GM19240 (cell line): ENCODE results near the gene MFAP3L.
"Not testable (repeated sequence)": the region's sequence is repeated elsewhere in the genome, so short reads cannot be mapped to it uniquely, and the experiment has no call there.

ENCODE experiments used
- DNase-seq: peaks from one replicate; pipeline ENCODE4 v3.0.0; 2011; ENCODE audit warnings: low spot score; ENCODE audit not compliant: insufficient read length

MFAP3L gene

DNA sequence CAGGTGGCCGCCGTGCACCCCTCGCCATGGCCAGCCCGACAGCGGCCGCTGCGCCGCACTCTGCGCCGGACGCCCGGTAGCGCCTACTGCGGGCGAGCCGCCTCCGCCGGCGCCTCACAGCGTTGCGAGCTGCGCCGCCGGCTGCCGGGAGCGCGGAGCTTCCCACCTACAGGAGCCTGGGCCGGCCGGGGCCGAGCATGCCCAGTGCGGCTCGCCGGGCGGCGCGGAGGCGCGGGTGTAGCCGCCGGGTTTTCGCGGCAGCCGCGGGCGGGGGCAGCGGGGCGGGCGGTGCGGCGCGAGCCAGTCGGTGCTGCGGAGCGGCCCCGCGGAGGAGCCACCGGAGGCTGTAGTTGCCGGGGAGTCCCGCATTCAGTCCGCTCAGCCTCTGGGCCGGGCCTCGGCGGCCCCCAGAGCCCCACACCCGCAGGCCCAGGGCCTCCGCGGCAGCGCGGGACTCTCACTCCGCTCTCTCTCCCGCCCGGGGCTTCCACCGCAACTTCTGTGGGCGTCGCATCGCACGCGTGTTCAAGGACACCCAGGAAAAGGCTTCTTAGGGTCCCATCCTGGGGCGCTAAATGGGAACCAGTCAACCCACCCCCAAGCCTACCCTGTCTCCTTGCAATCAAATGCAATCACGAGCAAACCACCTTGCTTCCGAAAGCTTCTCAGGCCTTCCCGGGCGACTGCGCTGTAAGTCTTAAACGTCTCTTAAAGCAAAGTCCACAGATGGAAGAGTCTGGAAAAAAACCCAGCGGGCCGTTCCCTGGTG is at the start of gene MFAP3L:
MFAP3L (minus strand) TSS at position 143 of the 769 bp plus-strand sequence. CDS start 20,518 bp downstream, outside the sequence.
- peak; percentile 51 for DNase-seq

DNA sequence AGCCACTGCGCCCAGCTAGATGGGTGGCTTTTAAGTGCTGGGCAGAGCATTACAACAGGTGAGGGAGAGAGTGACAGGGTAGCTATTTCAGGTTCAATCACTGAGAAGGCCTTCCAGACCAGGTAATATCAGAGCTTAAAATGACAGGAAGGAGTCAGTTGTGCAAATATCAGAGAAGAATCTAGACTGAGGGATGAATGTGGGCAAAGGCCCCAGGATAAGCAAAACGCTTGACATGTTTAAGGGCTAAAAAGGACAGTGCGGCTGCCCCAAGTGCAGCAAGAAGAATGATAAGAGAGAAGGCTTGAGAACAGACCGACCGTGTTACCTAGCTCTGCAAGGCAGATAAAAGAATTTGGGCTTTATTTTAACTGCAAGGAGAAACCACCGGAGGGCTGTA is 45.0 kb upstream of the MFAP3L start:
- no peak for DNase-seq

DNA sequence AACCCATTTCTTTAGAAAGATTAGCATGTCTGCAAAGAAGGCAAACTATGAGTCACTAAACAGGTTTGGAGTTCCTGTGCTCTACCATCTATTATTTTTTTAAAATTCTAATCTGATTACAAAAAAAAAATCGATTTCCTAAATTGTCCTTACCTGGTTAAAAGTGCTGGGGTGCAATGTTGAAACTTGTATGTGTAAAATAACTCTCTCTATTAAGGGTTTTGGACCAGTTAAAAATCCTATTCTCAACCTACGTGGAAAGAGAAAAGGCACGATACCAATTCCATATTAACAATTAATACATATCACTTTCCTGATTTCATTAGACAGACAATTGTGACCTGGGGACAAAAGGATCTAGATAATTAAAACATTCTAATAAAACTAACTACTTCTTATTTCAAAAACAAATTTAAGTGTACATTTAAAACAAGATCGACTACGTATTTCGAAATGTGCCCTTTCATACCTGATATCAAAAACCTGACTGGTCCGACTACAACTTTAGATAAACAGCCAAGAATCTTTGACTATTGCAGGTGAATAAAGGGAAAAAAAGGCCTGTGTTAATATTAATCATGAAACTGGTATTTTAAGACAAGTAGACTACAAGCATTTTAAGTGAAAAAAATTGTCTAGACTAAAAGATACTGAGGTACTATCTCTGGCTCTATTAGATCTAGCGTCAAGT is 42.4 kb upstream of the MFAP3L start:
- DNase-seq = no peak

DNA sequence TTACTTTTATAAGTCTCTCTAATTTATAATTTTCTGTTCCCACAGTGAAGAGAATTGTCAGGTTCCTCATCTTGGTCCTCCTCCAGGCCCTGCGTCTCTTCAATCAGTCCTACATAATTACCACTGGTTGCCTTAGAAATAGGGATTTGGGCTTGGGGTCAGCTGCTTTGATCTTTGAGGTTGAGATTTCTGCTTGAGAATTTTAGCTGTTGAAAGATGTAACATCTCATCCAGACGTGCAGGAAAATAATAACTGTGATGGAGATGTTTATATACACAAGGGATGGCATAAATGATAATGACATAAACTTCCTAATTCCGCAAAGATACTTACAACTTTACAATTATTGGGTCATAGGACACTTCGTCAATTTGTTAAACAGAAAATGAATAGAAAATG is 33.2 kb upstream of the MFAP3L start:
- no peak for DNase-seq

DNA sequence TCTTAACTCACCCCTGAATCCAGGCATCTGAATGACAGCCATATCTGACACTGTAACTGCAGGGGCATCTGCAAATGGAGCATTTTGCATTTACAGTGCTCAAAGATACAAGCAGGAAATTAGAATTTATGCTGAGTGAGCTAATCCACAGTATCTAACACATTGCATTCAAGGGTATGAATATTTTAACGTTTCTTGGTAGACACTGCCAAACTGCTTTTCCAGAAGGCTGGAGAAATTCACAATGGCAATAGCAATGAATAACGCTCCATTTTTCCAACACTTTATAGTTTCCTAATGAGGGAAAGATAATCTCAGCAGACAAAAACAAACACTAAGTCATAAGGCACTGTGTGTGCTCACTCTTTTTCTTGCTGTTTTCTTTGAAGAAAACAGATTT is 32.6 kb upstream of the MFAP3L start:
- DNase-seq = no peak

DNA sequence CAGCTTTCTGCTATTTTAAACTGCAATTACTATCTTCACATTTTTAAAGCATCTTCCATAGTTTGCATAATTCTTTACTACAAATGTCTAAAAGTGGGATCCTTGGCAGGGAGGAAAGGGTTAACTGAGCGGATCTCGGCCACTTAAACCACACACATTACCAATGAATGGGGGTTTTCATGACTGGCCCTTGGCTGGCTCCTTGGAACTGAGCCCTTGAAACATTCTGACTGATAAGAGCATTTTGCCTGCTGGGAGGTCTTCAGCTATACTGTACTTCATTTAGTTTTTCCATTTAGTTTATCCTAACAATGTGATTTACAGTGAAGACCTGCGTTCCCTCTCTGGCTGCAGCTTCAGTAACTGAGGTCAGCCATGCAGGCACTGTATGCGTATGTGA is 31.7 kb upstream of the MFAP3L start:
- no peak for DNase-seq

DNA sequence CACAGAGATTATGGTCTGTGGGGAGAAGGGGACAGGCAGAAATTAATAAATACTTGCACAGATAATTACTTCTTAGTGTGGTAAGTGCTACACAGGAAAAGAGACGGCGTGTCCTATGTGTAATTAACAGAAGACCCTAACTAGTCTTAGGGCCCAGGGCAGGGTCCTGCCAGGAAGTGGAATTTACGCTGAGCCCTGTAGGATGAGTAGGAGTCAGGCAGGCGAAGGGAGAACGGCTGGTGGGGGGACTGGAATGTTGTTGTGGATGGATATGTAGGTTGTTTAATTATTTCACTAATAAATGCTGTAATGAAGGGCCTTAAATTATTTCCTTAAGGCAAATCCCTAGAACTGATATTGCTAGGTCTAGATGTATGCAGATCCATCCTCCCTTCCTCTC is 26.7 kb upstream of the MFAP3L start:
- DNase-seq = no peak

DNA sequence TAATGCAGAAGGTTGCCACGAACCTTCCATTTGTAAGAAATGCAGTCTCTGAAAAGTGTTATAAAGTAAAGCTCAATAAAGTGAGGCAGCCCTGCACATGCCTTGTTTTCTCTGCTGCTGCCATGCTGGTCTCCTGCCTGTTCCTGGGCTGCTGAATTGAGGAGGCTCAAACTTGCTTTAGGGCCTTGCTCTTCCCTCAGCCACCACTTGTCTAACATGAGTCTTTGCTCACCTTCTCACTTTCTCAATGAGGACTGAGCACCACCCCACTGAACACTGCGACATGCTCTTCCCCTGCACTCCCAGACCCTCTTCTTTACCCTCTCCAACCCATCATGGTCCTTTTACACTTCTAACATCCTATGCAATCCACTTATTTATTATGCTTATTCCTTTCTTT is 25.2 kb upstream of the MFAP3L start:
- no peak for DNase-seq

DNA sequence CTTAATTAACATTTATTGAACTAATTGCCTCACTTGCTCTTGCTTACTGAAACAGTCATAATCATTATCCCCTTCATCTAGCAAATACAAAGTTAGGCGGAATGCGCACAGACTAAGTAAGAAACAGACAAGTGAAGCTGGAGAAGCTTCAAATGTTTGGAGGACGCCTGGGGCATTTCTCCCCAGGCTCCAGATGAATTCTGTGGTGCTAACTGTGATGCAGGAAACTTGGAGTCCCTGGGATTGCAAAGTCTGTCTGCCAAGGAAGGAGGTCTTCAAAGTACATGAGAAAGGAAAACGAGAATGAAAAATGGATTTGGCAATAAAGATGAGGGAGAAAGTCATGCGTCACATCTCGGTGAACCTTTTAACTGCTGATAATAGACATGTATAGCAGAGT is 23.6 kb upstream of the MFAP3L start:
- no peak for DNase-seq

DNA sequence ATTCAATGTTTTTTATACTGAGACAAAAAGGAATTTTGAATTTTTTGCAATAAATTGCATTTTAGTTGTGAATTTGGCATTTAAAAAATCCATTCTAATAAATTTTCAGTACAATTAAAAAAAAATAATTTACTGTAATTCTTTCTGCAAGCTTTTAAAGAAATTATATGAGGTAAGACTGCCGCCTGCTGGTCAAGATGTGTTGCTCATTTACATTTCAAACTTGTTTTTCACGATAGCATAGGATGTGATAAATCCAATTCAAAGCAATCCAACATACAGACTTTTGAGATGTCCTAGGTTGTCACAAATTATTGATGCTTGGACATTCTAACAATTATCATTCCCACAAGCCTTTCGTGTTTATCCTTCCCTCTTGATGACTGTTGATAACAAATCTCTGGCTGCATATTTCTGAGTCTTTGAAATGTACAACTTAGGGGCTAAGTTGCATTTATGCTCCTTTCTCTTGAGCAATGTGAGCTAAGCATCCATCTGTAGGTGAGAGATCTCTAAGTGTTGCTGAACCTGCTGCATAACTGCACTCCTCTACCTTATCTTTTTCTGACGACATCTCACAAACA is 21.7 kb upstream of the MFAP3L start:
- no peak for DNase-seq

DNA sequence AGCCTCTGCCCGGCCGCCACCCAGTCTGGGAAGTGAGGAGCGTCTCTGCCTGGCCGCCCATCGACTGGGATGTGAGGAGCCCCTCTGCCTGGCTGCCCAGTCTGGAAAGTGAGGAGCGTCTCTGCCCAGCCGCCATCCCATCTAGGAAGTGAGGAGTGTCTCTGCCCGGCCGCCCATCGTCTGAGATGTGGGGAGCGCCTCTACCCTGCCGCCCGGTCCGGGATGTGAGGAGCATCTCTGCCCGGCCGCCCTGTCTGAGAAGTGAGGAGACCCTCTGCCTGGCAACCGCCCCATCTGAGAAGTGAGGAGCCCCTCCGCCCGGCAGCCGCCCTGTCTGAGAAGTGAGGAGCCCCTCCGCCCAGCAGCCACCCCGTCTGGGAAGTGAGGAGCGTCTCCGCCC is 20.0 kb upstream of the MFAP3L start:
- not testable (repeated sequence) for DNase-seq

DNA sequence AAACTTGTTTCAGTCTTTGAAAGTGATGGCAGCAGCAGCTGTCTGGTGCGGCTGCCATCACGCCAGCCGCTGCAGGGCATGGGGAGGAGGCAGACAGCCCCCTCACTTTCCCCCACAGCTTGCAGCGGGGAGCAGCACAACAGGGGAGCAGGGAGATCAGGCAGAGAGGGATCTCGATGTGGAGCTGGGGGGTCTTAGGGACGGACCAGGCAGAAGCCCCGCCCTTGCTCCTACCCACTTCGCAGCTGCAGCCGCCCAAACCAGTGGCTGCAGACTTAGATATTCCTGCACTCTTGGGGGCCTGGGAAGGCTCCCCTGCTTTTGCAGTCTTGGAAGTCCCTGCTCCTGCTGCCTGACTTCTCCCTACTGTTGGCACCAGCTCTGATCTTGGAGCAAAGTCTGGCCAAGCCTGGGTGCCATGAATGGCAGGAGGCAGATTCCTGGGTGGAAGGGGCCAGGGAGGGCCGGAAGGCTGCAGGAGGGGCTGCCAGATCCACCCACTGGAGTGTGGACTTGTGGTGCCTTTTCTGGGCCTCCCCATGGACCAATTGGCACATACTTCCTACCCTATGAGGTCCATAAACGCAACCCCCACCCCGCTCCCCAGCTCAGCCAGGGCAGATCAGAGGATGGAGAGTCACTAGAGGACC is 14.0 kb upstream of the MFAP3L start:
- no peak for DNase-seq

DNA sequence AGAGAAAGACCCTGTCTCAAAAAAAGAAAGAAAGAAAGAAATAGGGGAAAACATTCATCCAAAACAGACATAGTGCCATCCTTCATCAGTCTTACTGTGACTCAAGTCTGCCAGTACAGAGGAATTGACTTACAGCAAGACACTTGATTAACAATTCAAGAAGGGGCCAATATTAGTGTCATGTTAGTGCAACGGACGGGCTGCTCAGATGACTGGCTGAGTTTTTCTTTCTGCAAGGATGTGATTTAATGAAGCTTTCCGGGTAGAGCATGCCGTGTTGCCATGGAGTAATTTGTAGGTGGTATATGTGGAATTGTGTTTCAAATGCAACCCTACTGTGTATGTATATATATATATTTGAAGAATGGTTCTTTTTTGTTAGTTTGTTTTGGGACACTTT is 12.6 kb upstream of the MFAP3L start:
- no peak for DNase-seq

DNA sequence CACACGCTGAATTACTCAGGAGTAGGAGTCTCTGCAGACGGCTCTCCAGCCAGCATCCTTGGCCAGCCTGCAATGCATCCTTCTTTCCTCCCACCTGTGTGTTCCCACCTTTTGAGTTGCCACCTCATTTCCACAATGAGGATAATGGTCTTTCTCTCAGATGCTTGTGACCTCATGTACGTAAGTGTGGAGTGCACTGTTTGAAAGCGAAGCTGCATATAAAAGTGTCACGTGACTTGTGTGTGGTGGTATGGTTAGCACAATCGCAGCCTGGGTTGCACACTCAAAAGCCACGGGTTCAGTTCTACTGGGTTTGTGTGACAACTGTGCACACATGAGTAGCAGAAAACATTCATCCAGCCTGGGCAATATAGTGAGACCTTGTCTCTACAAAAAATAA is 12.0 kb upstream of the MFAP3L start:
- no peak for DNase-seq

DNA sequence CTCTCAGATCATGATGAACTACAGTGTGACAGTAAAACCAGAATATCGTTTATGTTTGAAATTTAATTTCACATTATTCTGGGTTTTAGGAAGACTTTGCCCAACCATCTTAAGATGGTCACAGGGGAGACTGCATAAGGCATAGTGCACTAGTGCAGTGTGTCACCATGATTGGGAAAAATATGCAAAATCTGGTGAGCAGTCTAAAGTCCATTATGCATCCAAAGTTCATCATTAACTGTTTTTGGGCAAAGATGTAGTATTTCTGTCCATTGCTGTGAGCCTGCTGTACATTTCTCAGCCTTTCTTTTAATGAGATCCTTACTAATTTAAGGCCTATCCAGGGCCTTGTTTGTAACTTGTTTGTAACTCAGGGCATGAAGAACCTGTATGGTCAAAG is 11.3 kb upstream of the MFAP3L start:
- no peak for DNase-seq

DNA sequence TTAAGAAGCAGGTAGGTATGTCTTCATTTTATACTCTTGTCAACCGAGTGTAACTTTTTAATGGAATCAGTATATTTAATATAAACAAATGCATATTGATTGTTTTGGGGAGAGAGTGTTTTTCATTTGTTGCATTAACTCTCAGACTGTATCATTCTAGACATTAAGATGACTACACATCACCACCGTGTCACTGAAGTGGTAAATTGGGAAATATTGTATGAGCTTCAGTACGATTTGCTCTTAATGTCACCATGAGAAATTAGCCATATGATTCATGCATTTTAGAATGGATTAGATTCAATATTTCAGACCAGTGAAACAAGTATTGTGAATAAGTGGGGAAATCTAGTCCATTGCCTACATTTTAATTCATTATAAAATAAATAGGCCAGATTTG is 9.7 kb upstream of the MFAP3L start:
- no peak for DNase-seq

DNA sequence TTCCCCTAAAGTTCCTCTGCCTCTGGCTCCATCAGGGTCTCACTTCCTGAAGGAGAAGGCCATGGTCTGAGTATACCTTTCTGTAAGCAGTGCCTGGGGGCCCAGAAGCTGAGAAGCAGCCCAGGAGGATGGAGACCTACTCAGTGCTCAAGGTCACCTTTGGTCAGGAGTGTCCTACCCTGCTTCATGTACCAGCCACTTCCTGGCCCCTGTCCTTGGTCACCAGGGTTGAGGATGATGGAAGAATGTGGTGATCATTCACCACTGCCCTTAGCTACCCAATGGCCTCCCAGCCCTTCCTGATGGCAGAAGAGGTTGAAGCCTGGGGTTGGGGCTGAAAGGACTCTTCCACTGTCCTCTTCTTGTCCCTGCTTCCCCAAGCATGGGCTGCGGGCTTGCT is 9.0 kb upstream of the MFAP3L start:
- no peak for DNase-seq

DNA sequence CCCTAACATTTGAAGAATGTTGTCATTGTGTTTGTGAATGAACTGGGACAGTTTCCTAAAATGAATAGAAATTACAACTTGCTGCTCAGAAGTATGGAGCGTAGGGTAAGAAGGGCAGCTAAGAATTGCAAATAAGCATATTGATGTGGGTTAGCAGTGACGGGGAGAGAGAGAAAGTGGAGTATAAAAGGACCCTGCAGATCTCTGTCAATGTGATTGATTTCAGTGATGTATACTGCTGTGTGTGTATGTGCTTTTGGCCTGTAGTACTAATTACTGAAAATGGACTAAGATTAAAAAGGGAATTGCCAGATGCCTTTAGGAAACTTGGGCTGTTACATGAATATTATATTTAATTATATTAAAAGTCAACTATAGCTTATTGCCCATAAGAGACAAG is 7.8 kb upstream of the MFAP3L start:
- DNase-seq = no peak

DNA sequence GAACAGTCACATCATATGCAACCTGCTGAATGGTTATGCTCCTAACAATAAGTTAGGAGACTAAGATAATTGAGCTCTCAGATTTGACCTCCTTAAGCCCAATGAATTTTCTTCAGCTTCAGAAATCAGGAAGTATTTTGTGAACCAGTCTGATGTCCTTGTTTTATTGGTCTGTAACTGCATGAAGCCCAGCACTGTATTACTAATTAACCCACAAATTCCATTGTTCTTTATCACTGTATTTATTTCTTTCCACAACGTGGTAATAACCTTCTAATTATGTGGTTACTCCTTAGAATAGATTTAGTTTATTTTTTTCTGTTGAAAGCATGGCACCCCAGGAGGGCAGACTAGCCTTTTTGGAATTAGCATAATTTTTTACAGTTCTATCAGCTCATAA is 3.9 kb upstream of the MFAP3L start:
- DNase-seq = no peak

DNA sequence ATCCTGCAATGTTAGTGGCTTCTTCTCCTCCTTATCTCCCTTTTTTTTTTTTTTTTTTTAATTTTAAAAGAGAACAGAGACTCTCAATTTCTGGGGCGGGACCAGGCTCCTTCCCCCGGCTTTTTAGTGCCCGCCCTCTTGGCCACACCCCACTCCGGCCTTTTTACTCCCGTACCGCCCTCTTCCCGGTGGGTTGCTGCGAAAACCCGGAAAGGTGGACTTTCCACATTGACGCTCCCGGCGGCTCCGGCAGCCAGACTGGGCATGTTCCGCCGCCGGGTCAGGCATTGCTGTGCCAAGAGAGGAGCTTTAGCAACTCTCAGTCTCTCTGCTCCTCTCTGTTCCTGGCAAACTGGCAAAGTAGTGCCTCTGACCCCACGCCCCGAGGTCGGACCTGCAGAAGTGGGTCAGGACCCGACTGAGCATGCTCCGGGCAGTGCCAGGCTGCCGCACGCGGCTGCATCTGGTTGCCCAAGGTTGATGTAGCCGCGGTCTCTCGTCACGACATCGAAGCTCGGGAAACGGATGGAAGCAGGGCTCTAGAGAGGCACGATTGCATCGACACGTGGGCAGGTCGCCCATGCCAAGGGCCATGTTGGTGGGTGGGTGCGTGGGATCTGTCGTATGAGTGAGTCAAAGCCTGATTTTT is 1.1 kb upstream of the MFAP3L start:
- DNase-seq = peak; percentile 69

DNA sequence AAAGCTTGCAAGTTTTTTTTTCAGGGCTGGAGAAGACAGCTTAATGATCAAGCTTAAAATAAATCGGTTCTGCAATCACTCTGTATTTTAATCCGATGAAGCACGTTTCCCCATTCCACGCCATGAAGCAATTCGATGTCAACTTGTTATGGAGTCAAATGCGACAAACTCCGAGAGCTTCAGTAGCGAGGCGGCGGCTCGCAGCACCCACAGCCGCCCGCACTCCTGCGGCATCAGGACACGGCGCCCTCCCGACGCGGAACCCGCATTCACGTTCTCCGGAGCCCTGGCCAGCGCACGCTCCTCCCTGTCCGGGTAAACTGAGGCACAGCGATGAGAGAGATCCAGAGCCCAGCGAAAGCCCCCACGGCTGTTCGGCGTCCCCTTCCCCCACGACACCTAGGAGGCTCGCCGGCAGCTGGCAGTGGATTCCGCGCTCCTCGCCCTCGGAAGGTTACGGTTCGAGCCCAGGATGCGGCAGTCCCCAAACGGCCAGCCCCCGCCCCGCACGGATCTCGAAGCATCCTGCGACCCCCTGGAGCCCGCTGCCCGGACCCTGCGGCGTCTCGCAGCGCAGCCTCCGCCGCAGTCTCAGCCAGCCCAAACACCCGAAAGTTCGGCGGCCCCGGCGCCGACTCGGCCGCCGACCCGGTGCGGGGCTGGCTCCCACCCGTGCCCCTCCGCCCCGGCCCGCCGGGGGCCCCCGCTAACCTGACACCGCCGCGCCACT is 507 bp downstream of the MFAP3L start:
- no peak for DNase-seq
